ENCODE measurements around the gene WNK2.
"Not testable (repeated sequence)": the region's sequence is repeated elsewhere in the genome, so short reads cannot be mapped to it uniquely, and the experiment has no call there.

WNK2 gene

GRCh38 chr9:93364734-93365426, 180.9 kb downstream of the WNK2 start:
- no peak for DNase-seq

DNA sequence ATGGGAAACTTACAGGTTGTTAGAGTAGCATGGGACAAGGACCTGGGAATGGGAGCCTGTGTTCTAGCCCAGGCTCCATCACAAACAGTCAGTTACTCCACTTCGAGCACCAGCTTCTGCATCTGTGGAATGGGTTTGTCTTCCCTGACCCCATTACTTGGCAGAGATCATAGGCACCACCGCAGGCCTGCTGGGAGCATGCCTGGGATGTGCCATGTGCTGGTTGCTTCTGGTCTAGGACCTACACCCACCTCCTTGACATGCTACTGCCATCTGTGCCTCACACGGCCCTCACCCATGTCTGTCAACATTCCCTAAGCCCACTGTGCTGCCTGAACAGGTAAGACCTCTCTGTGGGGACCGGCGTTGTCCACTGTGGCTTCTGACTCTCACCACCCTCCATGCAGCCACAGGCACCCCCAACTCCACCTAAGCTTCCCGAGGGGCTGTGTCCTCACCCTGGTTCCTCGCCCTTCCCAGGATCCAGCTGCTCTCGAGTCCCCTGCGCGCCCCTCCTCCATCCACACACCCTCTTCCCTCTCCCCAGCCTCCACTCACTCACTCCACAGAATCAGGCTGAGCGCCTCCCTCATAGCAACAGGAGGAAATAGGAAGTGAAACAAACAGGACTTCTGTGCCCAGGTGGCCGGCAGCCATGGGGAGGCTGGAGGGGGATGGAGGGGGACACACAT, 181.6 kb downstream of the WNK2 start:
- DNase-seq, result no peak

DNA sequence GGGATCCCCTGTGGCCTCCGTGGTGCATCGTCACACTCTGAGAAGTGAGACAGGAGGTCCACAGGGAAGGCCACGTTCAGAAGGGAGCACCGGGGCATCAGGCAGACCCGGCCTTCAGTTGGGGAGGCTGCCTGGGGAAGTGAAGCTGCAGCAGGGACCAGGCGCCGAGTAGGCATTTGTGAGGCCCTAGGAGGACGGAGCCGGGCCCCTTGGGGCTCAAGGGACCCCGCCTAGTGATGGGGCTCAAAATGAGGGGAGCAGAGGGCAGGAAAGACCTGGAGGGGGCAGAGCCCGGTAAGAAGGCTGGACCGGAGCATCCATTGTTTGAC, 182.1 kb downstream of the WNK2 start:
- DNase-seq, result no peak

GRCh38 chr9:93366486-93366885, 182.5 kb downstream of the WNK2 start:
- DNase-seq, result not testable (repeated sequence)

- no peak for DNase-seq
Measured at GRCh38 chr9:93368437-93368836, 184.5 kb downstream of the WNK2 start.

DNA sequence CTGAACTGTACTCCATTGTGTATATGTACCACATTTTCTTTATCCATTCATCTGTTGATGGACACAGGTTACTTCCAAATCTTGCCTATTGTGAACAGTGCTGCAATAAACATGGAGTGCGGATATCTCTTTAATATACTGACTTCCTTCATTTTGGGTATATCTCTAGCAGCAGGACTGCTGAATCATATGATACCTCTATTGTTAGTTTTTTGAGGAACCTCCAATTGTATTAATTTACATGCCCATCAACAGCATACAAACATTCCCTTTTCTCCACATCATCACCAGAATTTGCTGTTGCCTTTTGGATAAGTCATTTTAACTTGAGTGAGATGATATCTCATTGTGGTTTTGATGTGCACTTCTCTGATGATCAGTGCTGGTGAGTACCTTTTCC, 185.7 kb downstream of the WNK2 start:
- DNase-seq, result no peak

All from anterior cingulate cortex (tissue), 58 donors.